Caco-2 (cell line): ENCODE data around the gene ZBED1. TPM values are rescaled to one million over a fixed set of nuclear protein-coding genes. Genes with fewer than 3 reads are reported as not detected.
A peak's percentile ranks its signal among the peaks of the same experiment; 100 is the strongest.

Experiments
- BruUV-seq: library from RNA; stranded (reverse); fragments of 400-500 nt; replicated peaks from 2 replicates; lab custom pipeline; 2021; lab: Mats Ljungman, UMichigan
- CTCF ChIA-PET: fragments of 300-600 bp; sonication (Branson Sonifier 250); formaldehyde crosslinking; loops from one replicate; lab custom pipeline; 2022; ENCODE audit warnings: antibody characterized with exemption; lab: Charles Lee
- POLR2A ChIA-PET: fragments of 300-600 bp; sonication (Branson Sonifier 250); formaldehyde crosslinking; loops from one replicate; lab custom pipeline; 2022; ENCODE audit warnings: antibody characterized with exemption; lab: Charles Lee
- DNase-seq, 2 experiments: peaks; one replicate each; pipeline versions ENCODE4 v3.0.0 to v3.0.0-alpha.2; 2020 to 2022
- H3K27me3 ChIP-seq: replicated peaks from 2 replicates; pipeline ENCODE4 v1.6.0; 2011; ENCODE audit warnings: low read length; ENCODE audit not compliant: control insufficient read depth, insufficient read depth
- H3K36me3 ChIP-seq: 2 replicates; pipeline ENCODE4 v1.5.1; 2011; ENCODE audit warnings: low read length; ENCODE audit not compliant: control insufficient read depth, insufficient read depth
- H3K4me1 ChIP-seq: fragments of 250-450 bp; sonication (Bioruptor Pico); 2 replicates; pipeline ENCODE4 v1.5.1; 2020; ENCODE audit warnings: mild to moderate bottlenecking
- H3K4me3 ChIP-seq: 2 replicates; pipeline ENCODE4 v1.5.1; 2011; ENCODE audit warnings: low read depth, mild to moderate bottlenecking, control low read depth, low read length
- H3K9me3 ChIP-seq: fragments of 250-450 bp; sonication (Bioruptor Pico); 2 replicates; pipeline ENCODE4 v1.5.1; 2020; ENCODE audit warnings: mild to moderate bottlenecking, moderate library complexity
- H3K27ac Mint-ChIP-seq: one replicate; pipeline ENCODE4 v1.8.0; 2022; ENCODE audit warnings: mixed read lengths; ENCODE audit not compliant: unreplicated experiment
- H3K27me3 Mint-ChIP-seq: one replicate; pipeline ENCODE4 v1.8.0; 2022; ENCODE audit warnings: mixed read lengths; ENCODE audit not compliant: insufficient read depth, unreplicated experiment
- H3K36me3 Mint-ChIP-seq: one replicate; pipeline ENCODE4 v1.8.0; 2022; ENCODE audit warnings: mild to moderate bottlenecking, mixed read lengths; ENCODE audit not compliant: insufficient read depth, unreplicated experiment
- H3K4me1 Mint-ChIP-seq: one replicate; pipeline ENCODE4 v1.8.0; 2022; ENCODE audit warnings: low read depth, mixed read lengths; ENCODE audit not compliant: unreplicated experiment
- H3K4me3 Mint-ChIP-seq: one replicate; pipeline ENCODE4 v1.8.0; 2022; ENCODE audit warnings: mild to moderate bottlenecking, moderate library complexity, mixed read lengths; ENCODE audit not compliant: unreplicated experiment
- H3K9me3 Mint-ChIP-seq: one replicate; pipeline ENCODE4 v1.8.0; 2022; ENCODE audit warnings: mixed read lengths; ENCODE audit not compliant: unreplicated experiment
- CTCF ChIP-seq, 2 experiments: fragments of 200-600 bp in 1 of 2; IDR thresholded peaks; 1 replicate in 1 of 2; 2 replicates in 1 of 2; pipeline versions ENCODE4 v1.5.1 to v1.8.0; 2011 to 2022; ENCODE audit warnings: antibody characterized with exemption in 1 of 2, control low read depth in 1 of 2, inconsistent platforms in 1 of 2, low read depth in 1 of 2, low read length in 1 of 2, mild to moderate bottlenecking in 1 of 2, moderate library complexity in 1 of 2; ENCODE audit not compliant: insufficient read depth in 1 of 2, severe bottlenecking in 1 of 2, unreplicated experiment in 1 of 2
- intact Hi-C: fragments of 100-400 bp; cut with micrococcal nuclease; formaldehyde crosslinking; loops from one replicate; pipeline ENCODE4 v1.10.0; 2022; ENCODE audit not compliant: unreplicated experiment
- total RNA-seq: library from RNA; stranded (reverse); gene quantifications from 2 replicates; pipeline ENCODE4 v1.2.3, GENCODE V29; 2022

Gene ZBED1
- total RNA-seq, 1 experiment from 2014 or later, result 68.8 TPM

GRCh38 chrX:2452799-2453198 lies 48.0 kb downstream of the ZBED1 start:
- Mint-ChIP-seq H3K27ac (no peak overlapping the region), H3K9me3 (peaks cover 9% of the 10 kb centered on the region), H3K4me3 (no peak overlapping the region), H3K36me3 (peaks cover 34% of the 10 kb centered on the region), H3K4me1 (peaks cover 16% of the 10 kb centered on the region), H3K27me3 (no peaks in the 10 kb centered on the region)
- no peak for TF ChIP-seq CTCF (IDR thresholded peaks at IDR 0.05; ENCODE audit: insufficient read depth in 1 of 2, low read depth in 1 of 2, low read length in 1 of 2, severe bottlenecking in 1 of 2, unreplicated experiment in 1 of 2)
- Histone ChIP-seq H3K36me3 (no peaks in the 10 kb centered on the region), H3K9me3 (no peaks in the 10 kb centered on the region), H3K27me3 (no peaks in the 10 kb centered on the region), H3K4me1 (peaks cover 4% of the 10 kb centered on the region; the same call in 1 of the 2 replicates), H3K4me3 (no peak overlapping the region)
- intact Hi-C loops, result no loop called here
- ChIA-PET CTCF (no interaction called here), POLR2A (no interaction called here)
- no TSS peak for BruUV-seq
- DNase-seq, result no peak

DNA sequence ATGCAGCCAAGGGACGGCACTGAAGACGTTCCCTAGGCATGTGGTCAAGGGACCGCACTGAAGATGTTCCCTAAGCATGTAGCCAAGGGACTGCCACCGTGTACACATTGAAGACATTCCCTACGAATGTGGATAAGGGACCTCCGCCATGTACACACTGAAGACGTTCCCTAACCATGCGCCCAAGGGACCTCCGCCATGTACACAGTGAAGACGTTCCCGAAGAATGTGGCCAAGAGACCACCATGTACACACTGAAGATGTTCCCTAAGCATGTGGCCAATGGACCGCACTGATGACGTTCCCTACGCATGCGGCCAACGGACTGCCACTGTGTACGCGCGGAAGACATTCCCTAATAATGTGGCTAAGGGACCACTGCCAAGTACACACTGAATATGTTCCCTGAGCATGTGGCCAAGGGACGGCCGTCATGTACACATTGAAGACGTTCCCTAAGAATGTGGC lies 48.4 kb downstream of the ZBED1 start:
- no peak for DNase-seq
- H3K4me3 Mint-ChIP-seq, result no peak overlapping the region
- peaks cover 39% of the 10 kb centered on the region for H3K36me3 Mint-ChIP-seq
- no peak overlapping the region for H3K27ac Mint-ChIP-seq
- ChIA-PET POLR2A (no interaction called here), CTCF (no interaction called here)
- TF ChIP-seq CTCF (IDR thresholded peaks at IDR 0.05; ENCODE audit: insufficient read depth in 1 of 2, low read depth in 1 of 2, low read length in 1 of 2, severe bottlenecking in 1 of 2, unreplicated experiment in 1 of 2), result no peak
- Histone ChIP-seq H3K27me3 (no peaks in the 10 kb centered on the region), H3K9me3 (no peaks in the 10 kb centered on the region), H3K4me3 (no peak overlapping the region), H3K4me1 (peaks cover 4% of the 10 kb centered on the region; the same call in 1 of the 2 replicates), H3K36me3 (no peaks in the 10 kb centered on the region)
- H3K4me1 Mint-ChIP-seq, result peaks cover 16% of the 10 kb centered on the region
- BruUV-seq, result no TSS peak
- peaks cover 9% of the 10 kb centered on the region for H3K9me3 Mint-ChIP-seq
- no peaks in the 10 kb centered on the region for H3K27me3 Mint-ChIP-seq
- intact Hi-C loops, result no loop called here

DNA sequence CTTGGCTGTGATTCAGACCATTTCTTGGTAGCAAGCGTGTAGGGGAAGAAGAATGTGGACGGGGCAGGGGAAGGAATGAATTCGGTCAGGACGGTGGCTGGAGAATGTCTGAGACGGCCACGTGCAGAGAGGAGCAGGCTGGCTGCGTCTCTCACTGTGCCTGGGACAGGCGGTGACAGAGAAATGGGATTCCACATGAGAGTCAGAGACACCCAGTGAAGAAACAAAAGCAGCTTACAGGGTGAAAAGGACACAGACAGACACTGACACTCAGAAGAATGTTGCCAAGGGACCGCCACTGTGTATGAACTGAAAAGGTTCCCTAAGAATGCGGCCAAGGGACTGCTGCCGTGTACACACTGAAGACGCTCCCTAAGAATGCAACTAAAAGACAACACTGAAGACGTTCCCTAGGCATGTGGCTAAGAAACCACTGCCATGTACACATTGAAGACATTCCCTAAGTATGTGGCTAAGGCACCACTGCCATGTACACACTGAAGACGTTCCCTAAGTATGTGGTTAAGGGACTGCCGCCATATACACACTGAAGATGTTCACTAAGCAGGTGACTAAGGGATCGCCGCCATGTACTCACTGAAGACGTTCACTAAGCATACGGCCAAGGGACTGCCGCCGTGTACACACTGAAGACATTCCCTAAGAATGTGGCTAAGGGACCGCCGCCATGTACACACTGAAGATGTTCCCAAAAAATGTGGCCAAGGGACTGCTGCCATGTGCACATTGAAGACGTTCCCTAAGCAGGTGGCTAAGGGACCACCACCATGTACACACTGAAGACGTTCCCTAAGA lies 49.1 kb downstream of the ZBED1 start:
- H3K4me1 Mint-ChIP-seq, result peaks cover 16% of the 10 kb centered on the region
- ChIA-PET POLR2A (no interaction called here), CTCF (no interaction called here)
- no peak overlapping the region for H3K4me3 ChIP-seq
- no peaks in the 10 kb centered on the region for H3K27me3 ChIP-seq
- DNase-seq, result peak; percentile 28 to 57
- intact Hi-C loops, result no loop called here
- peaks cover 43% of the 10 kb centered on the region for H3K36me3 Mint-ChIP-seq
- H3K9me3 Mint-ChIP-seq, result peaks cover 9% of the 10 kb centered on the region
- BruUV-seq, result no TSS peak
- H3K27ac Mint-ChIP-seq, result peak overlapping the region; percentile 74
- no peaks in the 10 kb centered on the region for H3K36me3 ChIP-seq
- H3K27me3 Mint-ChIP-seq, result no peaks in the 10 kb centered on the region
- peaks cover 4% of the 10 kb centered on the region; the same call in 1 of the 2 replicates for H3K4me1 ChIP-seq
- TF ChIP-seq CTCF (IDR thresholded peaks at IDR 0.05; ENCODE audit: insufficient read depth in 1 of 2, low read depth in 1 of 2, low read length in 1 of 2, severe bottlenecking in 1 of 2, unreplicated experiment in 1 of 2), result no peak
- no peak overlapping the region for H3K4me3 Mint-ChIP-seq
- H3K9me3 ChIP-seq, result no peaks in the 10 kb centered on the region
